Measurements from ENCODE around the gene SLC12A3.

Gene SLC12A3, protein sequence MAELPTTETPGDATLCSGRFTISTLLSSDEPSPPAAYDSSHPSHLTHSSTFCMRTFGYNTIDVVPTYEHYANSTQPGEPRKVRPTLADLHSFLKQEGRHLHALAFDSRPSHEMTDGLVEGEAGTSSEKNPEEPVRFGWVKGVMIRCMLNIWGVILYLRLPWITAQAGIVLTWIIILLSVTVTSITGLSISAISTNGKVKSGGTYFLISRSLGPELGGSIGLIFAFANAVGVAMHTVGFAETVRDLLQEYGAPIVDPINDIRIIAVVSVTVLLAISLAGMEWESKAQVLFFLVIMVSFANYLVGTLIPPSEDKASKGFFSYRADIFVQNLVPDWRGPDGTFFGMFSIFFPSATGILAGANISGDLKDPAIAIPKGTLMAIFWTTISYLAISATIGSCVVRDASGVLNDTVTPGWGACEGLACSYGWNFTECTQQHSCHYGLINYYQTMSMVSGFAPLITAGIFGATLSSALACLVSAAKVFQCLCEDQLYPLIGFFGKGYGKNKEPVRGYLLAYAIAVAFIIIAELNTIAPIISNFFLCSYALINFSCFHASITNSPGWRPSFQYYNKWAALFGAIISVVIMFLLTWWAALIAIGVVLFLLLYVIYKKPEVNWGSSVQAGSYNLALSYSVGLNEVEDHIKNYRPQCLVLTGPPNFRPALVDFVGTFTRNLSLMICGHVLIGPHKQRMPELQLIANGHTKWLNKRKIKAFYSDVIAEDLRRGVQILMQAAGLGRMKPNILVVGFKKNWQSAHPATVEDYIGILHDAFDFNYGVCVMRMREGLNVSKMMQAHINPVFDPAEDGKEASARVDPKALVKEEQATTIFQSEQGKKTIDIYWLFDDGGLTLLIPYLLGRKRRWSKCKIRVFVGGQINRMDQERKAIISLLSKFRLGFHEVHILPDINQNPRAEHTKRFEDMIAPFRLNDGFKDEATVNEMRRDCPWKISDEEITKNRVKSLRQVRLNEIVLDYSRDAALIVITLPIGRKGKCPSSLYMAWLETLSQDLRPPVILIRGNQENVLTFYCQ

DNA sequence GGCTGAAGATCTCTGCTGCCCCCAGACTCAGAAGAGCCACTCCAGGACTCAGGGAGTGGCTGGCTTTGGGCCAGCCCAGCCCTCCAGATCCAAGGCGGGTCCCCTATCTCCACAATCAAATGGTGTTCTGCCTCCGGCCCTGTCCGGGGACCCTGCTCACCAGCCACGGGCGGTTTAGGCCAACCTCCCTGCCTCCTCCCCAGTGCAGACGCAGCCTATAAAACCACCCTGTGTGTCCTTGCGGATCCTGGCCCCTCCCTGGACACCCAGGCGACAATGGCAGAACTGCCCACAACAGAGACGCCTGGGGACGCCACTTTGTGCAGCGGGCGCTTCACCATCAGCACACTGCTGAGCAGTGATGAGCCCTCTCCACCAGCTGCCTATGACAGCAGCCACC is at the start of gene SLC12A3:
Gene SLC12A3 (plus strand): TSS at position 248 of the 400 bp plus-strand sequence. CDS start 29 bp downstream, at position 277.
- in situ Hi-C loops (cut with HindIII; ENCODE audit: low sequenced_read_pairs): loop anchor here (5.0 kb wide), 2 partner anchors 87 to 187 kb away; no protein-coding TSS in a partner anchor

DNA sequence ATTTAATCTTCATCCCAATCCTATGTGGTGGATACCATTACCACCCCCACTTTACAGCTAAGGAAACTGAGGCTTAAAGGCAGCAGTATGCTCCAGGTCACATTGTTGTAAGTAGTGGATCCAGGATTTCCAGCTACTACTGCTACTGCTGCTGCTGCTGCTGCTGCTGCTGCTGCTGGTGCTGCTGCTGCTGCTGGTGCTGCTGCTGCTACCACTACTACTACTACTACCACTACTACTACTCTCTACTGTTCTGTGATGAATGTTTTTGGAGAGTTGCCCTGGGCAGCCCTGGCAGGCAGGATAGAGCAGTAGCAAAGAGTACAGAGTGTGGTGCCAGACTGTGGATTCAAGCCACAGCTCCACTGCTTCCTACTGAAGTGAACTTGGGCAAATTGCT is 49.3 kb upstream of the SLC12A3 start:
- in situ Hi-C loops (cut with HindIII; ENCODE audit: low sequenced_read_pairs): no loop called here

DNA sequence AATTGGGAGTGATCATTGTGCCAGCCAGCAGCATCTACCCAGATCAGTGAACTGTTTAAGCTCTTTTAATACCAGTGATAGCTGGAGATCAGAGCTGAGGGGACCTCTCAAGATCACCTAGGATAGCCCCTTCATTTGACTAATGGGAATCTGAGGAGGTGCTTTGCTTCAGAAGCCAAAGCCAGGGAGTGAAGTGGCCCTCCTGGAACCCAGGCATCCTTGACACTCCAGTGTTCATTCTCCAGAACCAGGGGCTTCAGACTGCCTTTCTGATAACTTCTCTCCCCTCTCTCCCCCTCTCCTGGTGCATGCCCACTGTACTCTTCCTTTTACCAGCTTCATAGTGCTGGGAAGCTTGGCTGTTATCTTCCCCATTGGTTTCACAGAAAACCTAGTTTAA is 48.0 kb upstream of the SLC12A3 start:
- in situ Hi-C loops (cut with HindIII; ENCODE audit: low sequenced_read_pairs): no loop called here

DNA sequence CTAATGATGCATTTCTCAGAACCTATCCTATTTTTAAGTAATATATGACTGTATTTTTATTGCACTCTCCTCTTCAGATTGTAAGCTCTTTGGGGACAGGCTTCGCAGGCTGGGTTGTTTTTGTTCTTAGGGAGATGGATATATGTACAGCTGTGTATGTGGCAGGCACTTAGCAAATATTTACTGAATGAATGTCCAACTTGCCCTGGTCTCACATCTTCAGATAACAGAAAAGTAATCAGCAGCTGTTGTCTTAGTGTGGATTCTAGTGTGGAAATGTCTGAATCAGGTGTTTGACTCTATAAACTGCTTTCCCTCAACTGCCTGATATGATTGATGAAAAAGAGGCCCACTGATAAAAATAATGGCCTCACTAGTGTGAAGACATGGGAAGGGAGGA is 47.1 kb upstream of the SLC12A3 start:
- in situ Hi-C loops (cut with HindIII; ENCODE audit: low sequenced_read_pairs): no loop called here

DNA sequence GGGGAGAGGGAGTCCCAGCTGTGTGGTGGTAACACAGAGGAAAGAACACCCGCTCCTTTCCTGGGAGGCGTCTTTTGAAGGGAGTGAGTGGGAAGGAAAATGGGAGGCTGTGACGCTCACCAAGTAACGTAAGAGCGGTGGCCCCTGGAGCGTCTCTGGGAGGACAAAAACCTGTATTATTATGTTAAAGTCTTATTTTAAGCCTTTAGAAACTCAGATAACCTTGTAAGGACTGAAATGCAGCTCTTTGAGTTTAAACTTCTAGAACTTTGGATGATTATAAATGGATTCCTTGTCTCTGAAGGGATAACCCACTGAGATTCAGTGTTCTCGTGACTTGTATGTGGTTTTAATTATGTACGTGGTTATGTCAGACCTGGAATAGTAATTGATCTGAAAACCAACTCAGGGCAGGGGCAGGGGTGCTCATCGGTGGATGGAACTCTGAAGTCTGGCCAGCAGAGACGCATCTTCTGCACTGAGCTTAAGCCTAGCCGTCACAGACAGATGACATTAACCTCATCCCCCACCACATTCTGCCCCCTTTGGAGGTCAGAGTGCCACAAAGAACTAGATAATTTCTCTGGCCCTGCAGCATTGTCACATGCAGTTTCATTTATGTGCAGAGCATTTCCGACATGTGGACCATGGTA is 41.8 kb upstream of the SLC12A3 start:
- in situ Hi-C loops (cut with HindIII; ENCODE audit: low sequenced_read_pairs): no loop called here

DNA sequence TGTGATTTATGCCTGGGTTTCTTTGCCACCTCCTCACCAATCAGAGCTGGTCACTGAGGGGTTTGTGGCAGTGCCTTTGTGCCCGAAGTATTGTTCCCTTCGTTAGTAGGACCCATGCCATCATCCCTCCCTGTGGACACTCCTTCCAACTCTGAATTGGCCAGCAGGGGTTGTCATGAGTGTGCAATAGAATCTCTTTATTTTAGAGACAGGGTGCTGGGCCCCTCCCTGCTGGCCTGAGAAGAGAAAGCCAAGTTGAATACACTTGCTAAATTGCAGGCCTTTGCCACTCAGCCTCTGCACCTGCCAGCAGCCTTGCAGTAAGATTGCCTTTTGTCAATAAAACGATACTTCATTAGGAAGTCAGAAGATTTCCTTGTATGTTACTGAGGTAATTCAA is 40.7 kb upstream of the SLC12A3 start:
- in situ Hi-C loops (cut with HindIII; ENCODE audit: low sequenced_read_pairs): no loop called here

DNA sequence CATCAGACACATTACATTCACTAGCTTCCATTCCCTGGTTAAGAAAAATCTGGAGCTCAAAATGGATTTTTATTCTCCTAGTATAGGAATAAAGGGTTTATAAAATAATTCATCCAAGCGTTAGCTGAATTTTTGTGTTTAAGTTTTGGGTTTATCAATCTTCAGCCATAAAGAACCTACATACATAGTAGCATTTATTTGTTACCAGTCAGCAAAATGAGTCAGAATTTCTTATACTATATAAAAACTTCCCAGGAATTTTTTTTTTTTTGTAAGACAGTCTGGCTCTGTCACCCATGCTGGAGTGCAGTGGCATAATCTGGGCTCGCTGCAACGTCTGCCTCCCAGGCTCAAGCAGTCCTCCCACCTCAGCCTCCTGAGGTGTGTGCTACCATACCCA is 40.2 kb upstream of the SLC12A3 start:
- in situ Hi-C loops (cut with HindIII; ENCODE audit: low sequenced_read_pairs): no loop called here

DNA sequence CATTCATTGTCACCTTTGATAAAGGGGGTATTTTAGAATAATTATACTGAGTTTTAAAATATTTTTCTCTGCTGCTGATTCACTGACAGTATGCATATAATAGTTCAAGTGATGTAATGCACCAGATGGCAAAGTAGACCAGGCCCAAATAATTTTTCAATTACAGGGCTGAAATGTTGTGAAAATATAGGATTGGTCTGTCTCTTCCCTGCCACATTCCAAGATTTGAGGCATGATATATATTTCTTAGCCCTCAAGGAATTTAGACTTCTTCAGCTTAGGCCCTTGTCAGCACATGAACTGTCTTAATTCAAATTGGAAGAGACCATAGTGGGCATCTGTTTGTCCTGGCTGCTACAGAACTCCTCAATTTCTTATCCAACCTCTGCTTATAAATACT is 39.2 kb upstream of the SLC12A3 start:
- in situ Hi-C loops (cut with HindIII; ENCODE audit: low sequenced_read_pairs): no loop called here

DNA sequence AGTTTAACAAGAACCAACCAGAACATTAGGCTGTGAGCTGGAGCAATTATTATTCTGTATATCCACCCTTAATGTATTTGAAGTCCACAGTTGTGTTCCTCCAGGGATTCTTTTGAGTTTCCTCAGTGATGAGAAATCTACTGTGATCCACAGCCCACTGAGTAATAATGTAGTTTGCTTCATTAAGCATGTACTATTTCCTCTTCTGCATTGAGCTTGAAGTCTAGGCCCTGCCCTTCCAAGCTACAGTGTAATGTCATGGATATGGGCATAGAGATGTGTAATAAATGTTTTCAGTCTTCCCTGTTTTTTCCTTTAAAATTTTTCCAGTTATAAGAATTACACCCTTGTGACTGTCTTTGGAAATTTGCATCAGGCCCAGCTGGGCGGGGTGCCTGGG is 36.4 kb upstream of the SLC12A3 start:
- in situ Hi-C loops (cut with HindIII; ENCODE audit: low sequenced_read_pairs): no loop called here

DNA sequence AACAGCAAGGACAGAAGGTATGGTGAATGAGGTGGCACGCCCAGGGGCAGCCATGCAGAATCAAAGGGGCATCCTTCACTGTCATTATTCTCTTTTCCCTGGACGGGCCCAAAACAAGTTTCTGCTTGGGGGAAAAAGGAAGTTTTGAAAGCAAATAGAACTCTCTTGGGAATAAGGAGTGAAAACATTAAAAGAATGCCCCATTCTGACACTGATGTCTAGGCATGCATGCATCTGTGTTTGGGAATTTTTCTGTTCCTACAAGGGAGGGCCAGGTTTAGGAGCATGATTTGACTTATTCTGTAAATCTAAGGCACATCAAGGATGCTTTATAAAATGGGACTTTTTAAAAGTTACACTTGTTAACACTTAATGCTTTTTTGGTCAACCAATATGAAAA is 34.3 kb upstream of the SLC12A3 start:
- in situ Hi-C loops (cut with HindIII; ENCODE audit: low sequenced_read_pairs): no loop called here

DNA sequence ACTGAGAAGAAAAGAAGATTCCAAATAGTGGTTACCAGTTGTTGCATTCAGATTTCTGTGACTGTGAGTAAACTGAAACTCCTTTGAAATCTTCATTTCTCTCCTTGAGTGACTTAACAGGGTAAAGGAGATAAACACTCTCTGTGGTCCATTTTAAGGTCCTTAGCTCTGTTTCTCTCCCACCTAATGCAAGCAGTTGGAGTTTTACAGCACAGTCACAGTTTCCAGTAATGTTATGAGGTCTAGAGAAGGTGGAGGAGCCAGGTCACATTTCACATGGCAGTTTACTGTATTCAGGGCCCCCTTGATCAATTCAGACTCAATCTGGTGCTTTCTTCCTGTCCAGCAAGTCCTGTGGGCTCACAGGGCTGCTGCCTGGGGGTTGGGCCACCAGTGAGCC is 32.2 kb upstream of the SLC12A3 start:
- in situ Hi-C loops (cut with HindIII; ENCODE audit: low sequenced_read_pairs): no loop called here

DNA sequence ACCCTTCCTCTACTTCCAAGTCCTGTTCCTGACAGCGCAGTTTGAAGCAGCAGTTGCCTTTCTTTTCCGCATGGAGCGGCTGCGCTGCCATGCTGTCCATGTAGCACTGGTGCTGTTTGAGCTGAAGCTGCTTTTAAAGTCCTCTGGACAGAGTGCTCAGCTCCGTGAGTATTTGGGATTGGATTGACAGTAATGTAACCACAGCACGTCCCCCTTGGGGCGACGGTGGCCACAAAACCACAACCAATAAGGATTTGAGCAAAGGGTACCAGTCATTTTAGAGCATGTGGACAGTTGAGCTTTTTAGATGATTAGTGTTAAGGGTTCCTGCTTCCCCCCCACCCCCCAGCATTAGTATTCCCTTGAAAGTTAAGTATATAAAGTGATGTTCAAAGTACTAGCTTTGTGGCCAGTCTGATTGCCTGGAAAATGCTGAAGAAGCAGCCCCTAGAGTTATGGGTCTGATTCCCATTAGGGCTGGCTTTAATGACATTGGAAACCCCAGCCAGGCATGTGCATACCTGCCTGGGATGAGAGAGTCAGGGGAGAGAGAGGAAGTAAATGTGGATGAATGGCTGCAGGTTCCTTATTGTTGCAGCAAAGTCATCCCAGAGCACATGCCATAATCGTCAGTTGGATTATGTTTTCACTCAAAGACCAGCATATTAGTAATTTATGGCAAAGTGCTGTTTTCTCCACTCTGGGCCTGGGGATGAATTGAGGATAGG is 31.6 kb upstream of the SLC12A3 start:
- in situ Hi-C loops (cut with HindIII; ENCODE audit: low sequenced_read_pairs): no loop called here

DNA sequence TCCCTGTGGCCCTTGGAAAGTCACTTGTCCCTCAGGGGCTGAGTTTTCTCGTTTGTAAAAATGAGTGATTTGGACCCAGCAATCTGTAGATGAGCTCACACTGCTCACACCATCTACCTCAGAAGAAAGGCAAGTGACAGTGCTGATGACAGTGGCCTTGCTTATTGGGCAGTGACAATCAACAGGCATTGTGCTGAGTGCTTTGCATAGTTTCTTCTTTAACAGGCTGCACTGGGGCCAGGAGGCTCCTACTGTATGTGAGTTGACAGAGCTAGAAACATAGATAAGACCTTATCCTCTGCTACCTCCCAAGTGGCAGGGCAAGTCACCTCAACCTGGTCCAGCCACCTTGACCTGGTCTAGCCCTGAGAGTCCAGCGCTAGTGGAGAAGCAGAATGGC is 29.7 kb upstream of the SLC12A3 start:
- in situ Hi-C loops (cut with HindIII; ENCODE audit: low sequenced_read_pairs): no loop called here

DNA sequence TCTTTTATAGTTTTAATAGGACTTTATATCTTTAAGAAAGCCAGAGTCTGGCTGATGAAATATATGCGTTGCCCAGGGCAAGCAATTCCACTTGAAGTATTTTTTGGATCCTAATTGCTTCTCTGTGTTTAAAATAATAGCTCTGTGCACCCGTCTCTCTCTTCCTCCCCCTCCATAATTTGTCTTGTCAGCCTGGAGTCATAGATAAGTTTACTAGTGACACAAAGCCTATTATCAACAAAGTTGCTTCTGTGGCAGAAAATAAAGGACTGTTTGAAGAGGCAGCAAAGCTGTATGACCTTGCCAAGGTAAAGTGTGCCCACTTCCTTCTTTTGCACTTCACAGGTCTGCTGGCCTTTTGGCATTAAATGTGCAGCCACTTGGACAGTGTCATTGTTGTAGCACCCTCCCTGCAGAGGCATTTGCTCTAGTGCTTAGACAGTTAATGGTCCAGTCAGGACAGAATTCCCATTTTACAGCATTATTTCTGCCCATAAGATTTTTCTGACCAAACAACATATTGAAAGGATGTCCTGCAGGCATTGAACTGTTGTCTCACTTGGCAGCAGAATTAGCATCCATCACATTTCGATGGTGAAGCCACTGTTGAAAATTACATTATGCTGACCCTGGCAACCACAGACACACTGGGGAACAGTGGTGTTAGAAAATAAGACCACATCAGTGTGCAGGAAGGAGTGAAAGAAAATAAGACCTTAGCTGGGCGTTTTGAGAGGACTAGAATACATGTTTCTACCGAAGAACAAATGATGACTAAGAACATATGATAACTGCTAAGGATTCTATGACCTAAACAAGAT is 28.4 kb upstream of the SLC12A3 start:
- in situ Hi-C loops (cut with HindIII; ENCODE audit: low sequenced_read_pairs): no loop called here

DNA sequence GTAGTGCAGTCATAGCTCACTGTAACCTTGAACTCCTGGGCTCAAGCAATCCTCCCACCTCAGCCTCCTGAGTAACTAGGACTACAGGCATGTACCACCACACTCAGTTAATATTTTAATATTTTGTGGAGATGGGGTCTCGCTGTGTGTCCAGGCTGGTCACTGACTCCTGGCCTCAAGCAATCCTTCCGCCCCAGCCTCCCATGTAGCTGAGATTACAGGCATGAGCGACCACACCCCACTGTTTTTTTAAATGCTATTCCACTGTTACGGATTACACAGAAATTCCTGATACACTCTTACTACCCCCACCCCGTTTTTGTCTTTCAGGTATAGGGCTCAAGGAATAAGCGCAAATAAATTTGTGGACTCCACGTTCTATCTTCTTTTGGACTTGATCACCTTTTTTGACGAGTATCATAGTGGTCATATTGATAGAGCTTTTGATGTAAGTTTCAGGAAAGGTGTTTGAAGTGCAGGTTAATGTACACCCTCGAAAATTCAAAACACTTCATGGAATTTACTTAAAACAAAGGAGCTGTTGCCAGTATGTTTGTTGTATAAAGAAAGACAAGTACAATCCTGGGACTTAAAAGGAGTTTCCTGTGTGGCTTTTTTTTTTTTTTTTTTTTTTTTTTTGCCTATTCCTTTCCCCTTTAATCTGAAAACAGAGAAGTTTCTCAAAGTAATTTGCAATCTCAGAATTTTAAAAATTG is 26.2 kb upstream of the SLC12A3 start:
- in situ Hi-C loops (cut with HindIII; ENCODE audit: low sequenced_read_pairs): no loop called here

DNA sequence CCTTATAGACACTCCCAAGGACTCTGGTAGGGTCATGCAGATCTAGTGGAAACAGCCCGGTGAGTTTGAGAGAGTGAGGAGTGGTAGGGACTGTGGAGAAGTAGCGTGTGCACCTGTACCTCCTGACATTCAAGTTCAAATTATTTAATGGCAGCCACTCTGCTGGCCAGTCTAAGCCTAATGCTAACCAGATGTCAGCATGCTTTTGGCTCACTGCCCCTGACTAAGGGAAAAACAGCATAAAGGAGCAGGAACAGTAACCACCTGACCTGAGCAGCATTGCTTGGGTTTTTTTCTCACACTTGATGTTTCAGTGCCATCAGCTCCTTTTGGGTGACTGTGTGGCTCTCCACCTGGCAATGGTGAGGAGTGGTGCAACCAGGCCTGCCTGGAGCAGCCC is 23.8 kb upstream of the SLC12A3 start:
- in situ Hi-C loops (cut with HindIII; ENCODE audit: low sequenced_read_pairs): no loop called here

DNA sequence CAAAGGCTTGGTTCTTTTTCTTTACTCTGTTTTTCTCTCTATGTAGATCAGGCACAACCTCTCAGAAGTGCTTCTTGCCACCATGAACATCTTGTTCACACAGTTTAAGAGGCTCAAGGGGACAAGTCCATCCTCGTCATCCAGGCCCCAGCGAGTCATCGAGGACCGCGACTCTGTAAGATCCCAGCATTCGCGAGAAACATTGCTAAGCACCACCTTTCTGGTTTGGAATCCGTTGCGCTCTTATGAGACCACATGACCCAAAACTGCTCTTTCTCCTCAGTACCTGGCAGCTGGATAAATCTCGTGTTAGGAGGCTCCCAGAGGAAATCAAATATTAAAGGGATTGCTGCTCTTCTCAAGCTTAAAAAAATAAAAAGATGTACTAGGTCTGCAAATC is 23.3 kb upstream of the SLC12A3 start:
- in situ Hi-C loops (cut with HindIII; ENCODE audit: low sequenced_read_pairs): no loop called here

DNA sequence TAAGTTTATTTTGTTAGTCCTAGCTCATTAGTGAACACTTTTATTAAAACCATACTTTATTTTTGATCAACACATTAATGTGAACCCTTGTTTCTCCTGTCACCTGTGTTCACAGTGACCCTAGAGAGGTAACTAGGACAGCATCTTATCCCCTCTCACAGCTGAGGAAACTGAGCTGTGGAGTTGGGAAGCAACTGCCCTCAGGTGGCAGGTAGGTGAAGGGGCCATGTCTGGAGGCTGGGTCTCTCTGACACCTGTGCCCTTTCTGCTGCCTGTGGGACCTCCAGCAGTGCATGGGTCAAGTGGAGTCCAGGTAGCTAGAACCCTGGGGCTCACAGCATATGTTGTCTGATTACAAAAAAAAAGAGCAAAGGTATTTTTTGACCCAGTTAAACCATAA is 22.9 kb upstream of the SLC12A3 start:
- in situ Hi-C loops (cut with HindIII; ENCODE audit: low sequenced_read_pairs): no loop called here

DNA sequence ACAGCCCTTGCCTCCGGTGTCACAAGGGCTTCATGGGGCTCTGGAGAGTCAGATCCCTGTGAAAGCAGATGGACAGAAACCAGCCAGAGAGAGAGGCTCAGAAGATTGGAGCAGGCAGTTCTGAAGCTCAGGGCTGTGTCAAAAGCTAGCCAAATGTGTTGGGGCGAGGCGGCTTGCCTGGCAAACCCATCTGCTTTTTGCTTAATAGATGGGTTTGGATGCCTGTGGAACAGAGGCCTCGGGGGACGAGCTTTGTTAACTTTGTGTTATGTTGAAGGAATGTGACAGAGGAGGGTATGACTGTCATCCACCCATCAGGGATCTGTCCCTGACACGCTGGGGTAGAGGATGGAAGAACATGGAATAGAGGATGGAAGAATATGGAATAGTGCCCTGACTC is 21.0 kb upstream of the SLC12A3 start:
- in situ Hi-C loops (cut with HindIII; ENCODE audit: low sequenced_read_pairs): no loop called here

Measured in endothelial cell of hepatic sinusoid (primary cell).